Measurements from ENCODE around the gene TSPAN7. TPM values are rescaled to one million over a fixed set of nuclear protein-coding genes. Genes with fewer than 3 reads are reported as not detected.

TSPAN7 gene
- total and polyA plus RNA-seq, 9 of the 15 experiments (the other 6 are each of a cell fraction or from before 2014, with no cell fraction given), result 0.07 to 0.29 (median 0.12) TPM; not detected in 1

GRCh38 chrX:38652934-38653442 lies 91.6 kb downstream of the TSPAN7 start (continued):
- no peak for TF ChIP-seq ADNP (tag; IDR thresholded peaks at IDR 0.05)
- TF ChIP-seq, protein P1, sequence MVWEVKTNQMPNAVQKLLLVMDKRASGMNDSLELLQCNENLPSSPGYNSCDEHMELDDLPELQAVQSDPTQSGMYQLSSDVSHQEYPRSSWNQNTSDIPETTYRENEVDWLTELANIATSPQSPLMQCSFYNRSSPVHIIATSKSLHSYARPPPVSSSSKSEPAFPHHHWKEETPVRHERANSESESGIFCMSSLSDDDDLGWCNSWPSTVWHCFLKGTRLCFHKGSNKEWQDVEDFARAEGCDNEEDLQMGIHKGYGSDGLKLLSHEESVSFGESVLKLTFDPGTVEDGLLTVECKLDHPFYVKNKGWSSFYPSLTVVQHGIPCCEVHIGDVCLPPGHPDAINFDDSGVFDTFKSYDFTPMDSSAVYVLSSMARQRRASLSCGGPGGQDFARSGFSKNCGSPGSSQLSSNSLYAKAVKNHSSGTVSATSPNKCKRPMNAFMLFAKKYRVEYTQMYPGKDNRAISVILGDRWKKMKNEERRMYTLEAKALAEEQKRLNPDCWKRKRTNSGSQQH (CRISPR knock-in tag; IDR thresholded peaks at IDR 0.05), result no peak
- TF ChIP-seq MAFK (IDR thresholded peaks at IDR 0.05; ENCODE audit: low read length), result 0 out of 2 replicates have a peak, but pooled peaks have one; percentile 16
- peak in 1 of 2 experiments; percentile 17; a peak in 2 of 4 replicates for TF ChIP-seq RAD21 (CRISPR knock-in tag; conservative IDR thresholded peaks at IDR 0.05 in 1 of 2, IDR thresholded peaks at IDR 0.05 in 1 of 2)
- peak; percentile 45; the same call in 1 of the 2 replicates for TF ChIP-seq EP400 (IDR thresholded peaks at IDR 0.05)
- peak; percentile 95 for TF ChIP-seq NBN (IDR thresholded peaks at IDR 0.05; ENCODE audit: low read depth)
- TF ChIP-seq LEF1 (IDR thresholded peaks at IDR 0.05), result peak; percentile 93
- peak; percentile 56; the same call in 1 of the 2 replicates for TF ChIP-seq EHMT2 (IDR thresholded peaks at IDR 0.05)
- no peak for TF ChIP-seq PRPF4 (IDR thresholded peaks at IDR 0.05; ENCODE audit: insufficient read depth, low read depth, low read length, poor library complexity, severe bottlenecking)
- TF ChIP-seq SRSF9 (IDR thresholded peaks at IDR 0.05; ENCODE audit: borderline replicate concordance, low read depth, low read length), result no peak
- TF ChIP-seq TCF3 (CRISPR knock-in tag; IDR thresholded peaks at IDR 0.05), result peak; percentile 99
- peak; percentile 98 for TF ChIP-seq KLF16 (IDR thresholded peaks at IDR 0.05)
- TF ChIP-seq NCOA2 (IDR thresholded peaks at IDR 0.05; ENCODE audit: partially characterized antibody in 2 of 2), result peak; percentile 87 to 88
- peak; percentile 98 for TF ChIP-seq HDAC3 (IDR thresholded peaks at IDR 0.05; ENCODE audit: borderline replicate concordance, partially characterized antibody)
- peak; percentile 6; the same call in 1 of the 2 replicates for TF ChIP-seq MAFF (IDR thresholded peaks at IDR 0.05; ENCODE audit: low read length)
- TF ChIP-seq JUND (IDR thresholded peaks at IDR 0.05; ENCODE audit: borderline replicate concordance, low read depth, low read length), result peak; percentile 78; the same call in 1 of the 2 replicates
- peak; percentile 71; the same call in 2 of the 3 replicates for TF ChIP-seq JUND (tag; IDR thresholded peaks at IDR 0.05; ENCODE audit: borderline replicate concordance, low read depth, low read length)
- TF ChIP-seq MED1 (CRISPR knock-in tag; IDR thresholded peaks at IDR 0.05; ENCODE audit: borderline replicate concordance), result no peak
- TF ChIP-seq, protein P2, sequence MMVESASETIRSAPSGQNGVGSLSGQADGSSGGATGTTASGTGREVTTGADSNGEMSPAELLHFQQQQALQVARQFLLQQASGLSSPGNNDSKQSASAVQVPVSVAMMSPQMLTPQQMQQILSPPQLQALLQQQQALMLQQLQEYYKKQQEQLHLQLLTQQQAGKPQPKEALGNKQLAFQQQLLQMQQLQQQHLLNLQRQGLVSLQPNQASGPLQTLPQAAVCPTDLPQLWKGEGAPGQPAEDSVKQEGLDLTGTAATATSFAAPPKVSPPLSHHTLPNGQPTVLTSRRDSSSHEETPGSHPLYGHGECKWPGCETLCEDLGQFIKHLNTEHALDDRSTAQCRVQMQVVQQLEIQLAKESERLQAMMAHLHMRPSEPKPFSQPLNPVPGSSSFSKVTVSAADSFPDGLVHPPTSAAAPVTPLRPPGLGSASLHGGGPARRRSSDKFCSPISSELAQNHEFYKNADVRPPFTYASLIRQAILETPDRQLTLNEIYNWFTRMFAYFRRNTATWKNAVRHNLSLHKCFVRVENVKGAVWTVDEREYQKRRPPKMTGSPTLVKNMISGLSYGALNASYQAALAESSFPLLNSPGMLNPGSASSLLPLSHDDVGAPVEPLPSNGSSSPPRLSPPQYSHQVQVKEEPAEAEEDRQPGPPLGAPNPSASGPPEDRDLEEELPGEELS (CRISPR knock-in tag; IDR thresholded peaks at IDR 0.05; ENCODE audit: borderline replicate concordance), result 0 out of 2 replicates have a peak, but pooled peaks have one; percentile 25
- no peak for TF ChIP-seq ZNF76 (CRISPR knock-in tag; IDR thresholded peaks at IDR 0.05; ENCODE audit: borderline replicate concordance)
- no peak for TF ChIP-seq HMG20A (CRISPR knock-in tag; conservative IDR thresholded peaks at IDR 0.05)
- peak; percentile 57; the same call in 1 of the 2 replicates for TF ChIP-seq JUN (IDR thresholded peaks at IDR 0.05; ENCODE audit: borderline replicate concordance, low read depth, low read length)
- no peak for TF ChIP-seq JUN (CRISPR knock-in tag; IDR thresholded peaks at IDR 0.05; ENCODE audit: borderline replicate concordance)
- TF ChIP-seq MTA2 (IDR thresholded peaks at IDR 0.05; ENCODE audit: low read depth), result peak; percentile 98
- no peak for TF ChIP-seq ZNF780A (CRISPR knock-in tag; IDR thresholded peaks at IDR 0.05)
- peak; percentile 71 for TF ChIP-seq MYC (IDR thresholded peaks at IDR 0.05; ENCODE audit: low read depth, low read length)
- no peak for TF ChIP-seq MYC (CRISPR knock-in tag; IDR thresholded peaks at IDR 0.05; ENCODE audit: borderline replicate concordance, low read depth)
